Upper lobe of right lung (tissue), 1 donor: ENCODE results near the gene NHSL1. TPM values are rescaled to one million over a fixed set of nuclear protein-coding genes. Genes with fewer than 3 reads are reported as not detected.

ENCODE experiments used
- ATAC-seq: fragments of 200-7000 bp; cut with Tn5 transposase; one replicate; pipeline ENCODE4 v1.9.1; 2020; ENCODE audit warnings: mild to moderate bottlenecking, moderate library complexity
- DNase-seq: peaks from one replicate; pipeline ENCODE4 v3.0.0-alpha.2; 2020
- H3K27ac ChIP-seq: fragments of 200-600 bp; one replicate; pipeline ENCODE4 v1.8.0; 2022
- H3K27me3 ChIP-seq: fragments of 200-600 bp; one replicate; pipeline ENCODE4 v1.8.0; 2022; ENCODE audit warnings: mild to moderate bottlenecking
- H3K36me3 ChIP-seq: fragments of 200-600 bp; one replicate; pipeline ENCODE4 v1.8.0; 2022
- H3K4me1 ChIP-seq: fragments of 200-600 bp; one replicate; pipeline ENCODE4 v1.8.0; 2022
- H3K4me3 ChIP-seq: fragments of 200-600 bp; one replicate; pipeline ENCODE4 v1.8.0; 2022; ENCODE audit warnings: mild to moderate bottlenecking
- H3K9me3 ChIP-seq: fragments of 200-600 bp; one replicate; pipeline ENCODE4 v1.8.0; 2022
- CTCF ChIP-seq: fragments of 200-600 bp; IDR thresholded peaks from one replicate; pipeline ENCODE4 v1.8.0; 2022; ENCODE audit warnings: antibody characterized with exemption
- intact Hi-C: fragments of 100-400 bp; cut with DNase I; formaldehyde crosslinking; loops from one replicate; pipeline ENCODE4 v1.11.0; 2022
- total RNA-seq: library from RNA; stranded (reverse); fragmentation: NEBNext Ultra II Directional; extraction: Animal tissue kit (Norgen Biotek cat#: 25700); gene quantifications from one replicate; pipeline ENCODE4 v1.2.1, GENCODE V29; 2021
- donor health status: DM: no; HTN: yes; CAD: no; lungs with severe emphysema.

Gene NHSL1
- total RNA-seq, 1 donor from 2014 or later: 69.5 TPM

- no peak for DNase-seq
- Histone ChIP-seq H3K27ac (no peak overlapping the region), H3K27me3 (no peaks in the 10 kb centered on the region), H3K4me3 (no peak overlapping the region), H3K36me3 (peaks cover 16% of the 10 kb centered on the region), H3K9me3 (no peaks in the 10 kb centered on the region), H3K4me1 (no peaks in the 10 kb centered on the region)
- intact Hi-C loops: no loop called here
- no peak for ATAC-seq
- no peak for TF ChIP-seq CTCF
Observed at GRCh38 chr6:138461647-138462046, 37.6 kb downstream of the NHSL1 start.

- no peaks in the 10 kb centered on the region for H3K9me3 ChIP-seq
- no peaks in the 10 kb centered on the region for H3K27me3 ChIP-seq
- H3K27ac ChIP-seq: peak overlapping the region; percentile 20
- DNase-seq (no peak), ATAC-seq (no peak)
- peaks cover 8% of the 10 kb centered on the region for H3K4me1 ChIP-seq
- no peak for TF ChIP-seq CTCF
- intact Hi-C loops: no loop called here
- no peak overlapping the region for H3K4me3 ChIP-seq
- no peaks in the 10 kb centered on the region for H3K36me3 ChIP-seq
Observed at GRCh38 chr6:138456401-138456790, 42.9 kb downstream of the NHSL1 start.

- no peaks in the 10 kb centered on the region for H3K9me3 ChIP-seq
- no peaks in the 10 kb centered on the region for H3K36me3 ChIP-seq
- intact Hi-C loops: no loop called here
- ATAC-seq: peak; percentile 41
- no peak for TF ChIP-seq CTCF
- no peaks in the 10 kb centered on the region for H3K27me3 ChIP-seq
- no peak overlapping the region for H3K4me3 ChIP-seq
- H3K4me1 ChIP-seq: peaks cover 8% of the 10 kb centered on the region
- peak overlapping the region; percentile 20 for H3K27ac ChIP-seq
- DNase-seq: no peak
Observed at GRCh38 chr6:138455746-138456400, 43.4 kb downstream of the NHSL1 start.

GRCh38 chr6:138454981-138455706, 44.1 kb downstream of the NHSL1 start:
- Histone ChIP-seq H3K9me3 (no peaks in the 10 kb centered on the region), H3K4me3 (no peak overlapping the region), H3K36me3 (no peaks in the 10 kb centered on the region), H3K4me1 (peaks cover 8% of the 10 kb centered on the region), H3K27me3 (no peaks in the 10 kb centered on the region), H3K27ac (peak overlapping the region; percentile 20)
- intact Hi-C loops: no loop called here
- peak; percentile 81 for DNase-seq
- ATAC-seq: peak; percentile 95
- no peak for TF ChIP-seq CTCF

- no peak for TF ChIP-seq CTCF
- Histone ChIP-seq H3K27ac (no peak overlapping the region), H3K27me3 (no peaks in the 10 kb centered on the region), H3K9me3 (no peaks in the 10 kb centered on the region), H3K36me3 (peaks cover 8% of the 10 kb centered on the region), H3K4me1 (peaks cover 4% of the 10 kb centered on the region), H3K4me3 (no peak overlapping the region)
- DNase-seq (no peak), ATAC-seq (no peak)
- intact Hi-C loops: no loop called here
Observed at GRCh38 chr6:138451043-138451442, 48.3 kb downstream of the NHSL1 start.
